Measurements from ENCODE around the gene ST13. TPM values are rescaled to one million over a fixed set of nuclear protein-coding genes. Genes with fewer than 3 reads are reported as not detected.

The ST13 gene
- total RNA-seq (2022; extraction: Qiagen RNA extraction), result 156 to 181 TPM (median 158 TPM) in 5 replicates

GRCh38 chr22:40856513-40857308 lies at the start of gene ST13, which contains the start of gene XPNPEP3:
ST13 (minus strand) TSS chr22:40856639; CDS start chr22:40856540, 99 bp downstream.
XPNPEP3 (plus strand) TSS chr22:40857148; CDS start chr22:40857182, 34 bp downstream.

GRCh38 chr22:40862013-40862412 lies 5.6 kb upstream of the ST13 start, which contains the start of gene DNAJB7:
DNAJB7 (minus strand) TSS chr22:40862113; CDS start chr22:40861994, 119 bp downstream.

GRCh38 chr22:40818747-40819598 lies 37.5 kb downstream of the ST13 start, which contains the start of gene SLC25A17:
SLC25A17 (minus strand) TSS chr22:40819346; CDS start chr22:40819248, 98 bp downstream.

Other genes starting within 250 kb of the ST13 start
- 39.8 to 54.3 TPM (median 51.1 TPM) in 5 replicates for gene MRTFA, start 219.9 kb downstream of the ST13 start, total RNA-seq (2022; extraction: Qiagen RNA extraction)
- not detected in 5 replicates for gene MCHR1, start 177.2 kb downstream of the ST13 start, total RNA-seq (2022; extraction: Qiagen RNA extraction)
- gene SLC25A17, start 37.3 kb downstream of the ST13 start, total RNA-seq (2022; extraction: Qiagen RNA extraction), result 21.4 to 25.5 TPM (median 22.1 TPM) in 5 replicates
- gene XPNPEP3, start 509 bp upstream of the ST13 start, total RNA-seq (2022; extraction: Qiagen RNA extraction), result 7.6 to 11.1 TPM (median 8.4 TPM) in 5 replicates
- not detected in 5 replicates for gene DNAJB7, start 5.5 kb upstream of the ST13 start, total RNA-seq (2022; extraction: Qiagen RNA extraction)
- 49.3 to 58.0 TPM (median 54.6 TPM) in 5 replicates for gene RBX1, start 94.7 kb upstream of the ST13 start, total RNA-seq (2022; extraction: Qiagen RNA extraction)
- gene EP300, start 236.0 kb upstream of the ST13 start, total RNA-seq (2022; extraction: Qiagen RNA extraction), result 17.3 to 21.6 TPM (median 19.6 TPM) in 5 replicates